Peyer's patch (tissue), 4 donors: ENCODE measurements around the gene ARHGAP40. TPM values are rescaled to one million over a fixed set of nuclear protein-coding genes. Genes with fewer than 3 reads are reported as not detected.

ENCODE experiments used
- DNase-seq, 3 donors: peaks; one replicate each; pipeline ENCODE4 v3.0.0-alpha.2; 2017 to 2019
- H3K27ac ChIP-seq, 4 donors: fragments of 200-600 bp; sonication (generic); one replicate each; pipeline ENCODE4 v1.5.1; 2016 to 2019
- H3K27me3 ChIP-seq, 2 donors: fragments of 200-600 bp; sonication (generic); one replicate each; pipeline ENCODE4 v1.5.1; 2019
- H3K36me3 ChIP-seq, 3 donors: fragments of 200-600 bp; sonication (generic); one replicate each; pipeline ENCODE4 v1.5.1; 2016 to 2019
- H3K4me1 ChIP-seq, 4 donors: fragments of 200-600 bp; sonication (generic); one replicate each; pipeline ENCODE4 v1.5.1; 2016 to 2019
- H3K4me3 ChIP-seq, 4 donors: fragments of 200-600 bp; sonication (generic); 1 replicate in 3 of 4; 2 replicates in 1 of 4; pipeline ENCODE4 v1.5.1; 2016 to 2019; ENCODE audit warnings: mild to moderate bottlenecking in 1 of 4
- H3K9me3 ChIP-seq, 4 donors: fragments of 200-600 bp; sonication (generic); one replicate each; pipeline ENCODE4 v1.5.1; 2016 to 2019; ENCODE audit warnings: mild to moderate bottlenecking in 1 of 4
- POLR2A ChIP-seq, 2 donors: fragments of 450-650 bp; IDR thresholded peaks; one replicate each; pipeline ENCODE4 v1.5.1; 2017; ENCODE audit warnings: antibody characterized with exemption in 2 of 2, mild to moderate bottlenecking in 2 of 2, moderate library complexity in 2 of 2
- total RNA-seq, 4 donors: library from RNA; depleted of rRNA; stranded (reverse); fragments of >200 nt; gene quantifications; one replicate each; pipeline ENCODE4 v1.1.0, GENCODE V29; 2016
- TF ChIP-seq, protein P1 (sequence below), 6 experiments: fragments of 450-650 bp in 4 of 6; fragments of 200-600 bp in 2 of 6; sonication (generic) in 1 of 6; IDR thresholded peaks; one replicate each; pipeline ENCODE4 v1.5.1; 2017 to 2019; ENCODE audit warnings: antibody characterized with exemption in 6 of 6, mild to moderate bottlenecking in 3 of 6, moderate library complexity in 1 of 6

Gene ARHGAP40
- total RNA-seq, 4 donors from 2014 or later = not detected

- Histone ChIP-seq H3K9me3 (no peaks in the 10 kb centered on the region), H3K36me3 (no peaks in the 10 kb centered on the region), H3K4me3 (no peak overlapping the region), H3K4me1 (peaks cover 0 to 17% (median 5%) of the 10 kb centered on the region in 4 donors), H3K27me3 (peaks cover 0 to 10% of the 10 kb centered on the region in 2 donors), H3K27ac (no peak overlapping the region)
- TF ChIP-seq, protein P1, sequence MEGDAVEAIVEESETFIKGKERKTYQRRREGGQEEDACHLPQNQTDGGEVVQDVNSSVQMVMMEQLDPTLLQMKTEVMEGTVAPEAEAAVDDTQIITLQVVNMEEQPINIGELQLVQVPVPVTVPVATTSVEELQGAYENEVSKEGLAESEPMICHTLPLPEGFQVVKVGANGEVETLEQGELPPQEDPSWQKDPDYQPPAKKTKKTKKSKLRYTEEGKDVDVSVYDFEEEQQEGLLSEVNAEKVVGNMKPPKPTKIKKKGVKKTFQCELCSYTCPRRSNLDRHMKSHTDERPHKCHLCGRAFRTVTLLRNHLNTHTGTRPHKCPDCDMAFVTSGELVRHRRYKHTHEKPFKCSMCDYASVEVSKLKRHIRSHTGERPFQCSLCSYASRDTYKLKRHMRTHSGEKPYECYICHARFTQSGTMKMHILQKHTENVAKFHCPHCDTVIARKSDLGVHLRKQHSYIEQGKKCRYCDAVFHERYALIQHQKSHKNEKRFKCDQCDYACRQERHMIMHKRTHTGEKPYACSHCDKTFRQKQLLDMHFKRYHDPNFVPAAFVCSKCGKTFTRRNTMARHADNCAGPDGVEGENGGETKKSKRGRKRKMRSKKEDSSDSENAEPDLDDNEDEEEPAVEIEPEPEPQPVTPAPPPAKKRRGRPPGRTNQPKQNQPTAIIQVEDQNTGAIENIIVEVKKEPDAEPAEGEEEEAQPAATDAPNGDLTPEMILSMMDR (IDR thresholded peaks at IDR 0.05) = no peak
- no peak for TF ChIP-seq POLR2A (IDR thresholded peaks at IDR 0.05)
- DNase-seq = no peak
Observed at GRCh38 chr20:38671186-38671585, 69.6 kb downstream of the ARHGAP40 start.

- Histone ChIP-seq H3K9me3 (no peaks in the 10 kb centered on the region), H3K4me3 (no peak overlapping the region), H3K4me1 (peaks cover 0 to 17% (median 5%) of the 10 kb centered on the region in 4 donors), H3K27me3 (peaks cover 0 to 10% of the 10 kb centered on the region in 2 donors), H3K27ac (no peak overlapping the region), H3K36me3 (no peaks in the 10 kb centered on the region)
- TF ChIP-seq POLR2A (IDR thresholded peaks at IDR 0.05) = no peak
- no peak for DNase-seq
Observed at GRCh38 chr20:38671701-38672292, 70.2 kb downstream of the ARHGAP40 start.

DNA sequence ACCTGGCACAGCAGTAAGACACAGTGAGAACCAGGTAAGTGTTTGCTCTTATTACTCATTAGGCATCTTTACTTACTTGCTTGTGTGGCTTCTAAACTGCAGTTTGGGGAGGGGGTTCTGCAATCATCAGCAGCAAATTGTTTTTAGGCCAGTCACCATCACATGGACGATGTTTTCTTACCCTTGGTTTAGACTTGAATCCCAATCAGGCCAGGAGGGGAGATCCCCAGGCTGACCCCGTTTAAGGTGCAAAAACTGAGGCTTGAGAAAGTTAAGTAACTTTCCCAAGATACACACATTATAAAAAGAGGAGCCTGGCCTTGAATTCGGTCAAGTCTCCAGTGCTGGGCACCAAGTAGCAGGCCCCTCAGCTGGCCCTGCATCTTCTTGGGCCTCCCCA is 70.9 kb downstream of the ARHGAP40 start:
- no peak for DNase-seq
- TF ChIP-seq, protein P1 (IDR thresholded peaks at IDR 0.05) = no peak
- no peak for TF ChIP-seq POLR2A (IDR thresholded peaks at IDR 0.05)
- Histone ChIP-seq H3K4me3 (no peak overlapping the region), H3K27me3 (peaks cover 0 to 10% of the 10 kb centered on the region in 2 donors), H3K27ac (no peak overlapping the region), H3K9me3 (no peaks in the 10 kb centered on the region), H3K4me1 (peaks cover 0 to 17% (median 5%) of the 10 kb centered on the region in 4 donors), H3K36me3 (no peaks in the 10 kb centered on the region)

GRCh38 chr20:38673261-38673660 is 71.7 kb downstream of the ARHGAP40 start:
- no peak overlapping the region for H3K4me3 ChIP-seq
- peaks cover 0 to 17% (median 5%) of the 10 kb centered on the region in 4 donors for H3K4me1 ChIP-seq
- no peak overlapping the region for H3K27ac ChIP-seq
- peaks cover 0 to 10% of the 10 kb centered on the region in 2 donors for H3K27me3 ChIP-seq
- TF ChIP-seq POLR2A (IDR thresholded peaks at IDR 0.05) = no peak
- TF ChIP-seq, protein P1 (IDR thresholded peaks at IDR 0.05) = no peak
- H3K36me3 ChIP-seq = no peaks in the 10 kb centered on the region
- no peak for DNase-seq
- H3K9me3 ChIP-seq = no peaks in the 10 kb centered on the region

GRCh38 chr20:38673725-38674091 is 72.1 kb downstream of the ARHGAP40 start:
- H3K4me3 ChIP-seq = peak overlapping the region; percentile 29 to 46 (median 42)

More at GRCh38 chr20:38673725-38674091, 72.1 kb downstream of the ARHGAP40 start:
- Histone ChIP-seq H3K9me3 (no peaks in the 10 kb centered on the region), H3K27me3 (peaks cover 0 to 10% of the 10 kb centered on the region in 2 donors), H3K4me1 (peaks cover 0 to 17% (median 5%) of the 10 kb centered on the region in 4 donors), H3K36me3 (no peaks in the 10 kb centered on the region), H3K27ac (peak overlapping the region in 1 of 4 donors; percentile 2)
- no peak for DNase-seq
- no peak for TF ChIP-seq POLR2A (IDR thresholded peaks at IDR 0.05)
- TF ChIP-seq, protein P1 (IDR thresholded peaks at IDR 0.05) = no peak
